HuH-7.5 (cell line): ENCODE measurements around the gene RNF111.
"Not testable (repeated sequence)": the region's sequence is repeated elsewhere in the genome, so short reads cannot be mapped to it uniquely, and the experiment has no call there.

ENCODE experiments used
- DNase-seq: peaks from one replicate; pipeline ENCODE4 v3.0.0; 2011; ENCODE audit warnings: low spot score

Gene RNF111

DNA sequence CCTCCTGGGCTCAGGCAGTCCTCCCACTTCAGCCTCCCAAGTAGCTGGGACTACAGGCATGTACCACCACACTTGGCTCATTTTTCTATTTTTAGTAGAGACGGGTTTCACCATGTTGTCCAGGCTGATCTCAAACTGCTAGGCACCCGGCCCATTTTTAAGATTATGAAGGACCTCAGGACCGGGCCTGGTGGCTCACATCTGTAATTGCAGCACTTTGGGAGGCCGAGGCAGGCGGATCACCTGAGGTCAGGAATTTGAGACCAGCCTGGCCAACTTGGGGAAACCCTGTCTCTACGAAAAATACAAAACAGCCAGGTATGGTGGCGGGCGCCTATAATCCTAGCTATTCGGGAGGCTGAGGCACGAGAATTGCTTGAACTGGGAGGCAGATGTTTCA is 12.8 kb downstream of the RNF111 start:
- not testable (repeated sequence) for DNase-seq

DNA sequence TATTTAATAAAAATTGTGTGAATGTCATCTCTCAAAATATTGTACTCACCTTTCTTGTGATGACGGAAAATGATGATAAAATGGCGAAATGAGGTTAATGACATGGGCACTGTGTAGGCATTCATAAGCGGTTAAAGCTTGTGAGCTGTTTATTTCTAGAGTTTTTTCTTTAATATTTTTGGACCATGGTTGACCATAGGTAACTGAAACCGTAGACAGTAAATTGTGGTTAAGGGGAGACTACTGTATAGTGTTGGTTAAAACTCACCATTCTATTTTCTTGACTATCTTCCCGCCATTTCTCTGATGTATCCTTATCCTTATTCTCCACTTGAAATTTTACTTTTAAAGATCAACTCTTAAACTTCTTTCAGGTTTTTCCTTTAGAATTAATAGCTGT is 14.5 kb downstream of the RNF111 start:
- DNase-seq = no peak

DNA sequence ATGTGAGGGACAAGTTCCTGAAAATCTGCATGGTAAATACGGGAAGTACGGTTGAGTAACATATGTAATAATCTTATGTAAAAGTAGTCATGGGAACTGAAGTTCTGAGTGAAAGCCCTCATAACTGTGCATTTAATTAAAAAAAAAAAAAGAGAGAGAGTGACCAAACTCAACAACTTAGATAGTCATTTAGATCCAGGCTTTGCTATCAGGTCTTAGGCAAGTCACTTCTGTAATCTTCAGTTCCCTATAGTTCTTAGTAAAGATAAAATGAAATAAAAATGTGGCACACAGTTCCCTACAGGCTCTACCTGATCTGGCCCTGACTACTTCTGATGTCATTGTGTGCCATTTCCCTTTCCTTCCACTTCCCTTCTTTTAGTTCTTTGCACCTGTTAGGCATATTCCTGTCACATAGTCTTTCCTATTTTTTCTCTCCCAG is 15.0 kb downstream of the RNF111 start:
- DNase-seq = no peak

DNA sequence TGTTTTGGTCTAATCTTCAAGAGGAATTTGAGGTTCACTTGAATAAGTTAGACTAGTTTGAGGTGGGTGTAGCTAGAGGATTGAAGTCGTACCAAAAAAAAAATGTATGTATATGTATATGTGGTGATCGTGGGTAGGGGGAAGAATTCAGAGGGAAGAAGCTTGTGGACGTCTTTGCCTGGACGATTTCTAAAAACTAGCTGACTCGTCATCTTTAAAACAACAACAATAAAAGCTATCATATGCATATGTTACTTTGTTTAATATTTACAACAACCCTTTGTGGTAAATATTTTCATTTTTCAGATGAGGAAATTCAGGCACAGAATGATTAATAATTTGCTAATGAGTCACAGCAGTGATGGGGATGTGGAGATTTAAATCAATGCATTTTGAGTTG is 18.1 kb downstream of the RNF111 start:
- no peak for DNase-seq

DNA sequence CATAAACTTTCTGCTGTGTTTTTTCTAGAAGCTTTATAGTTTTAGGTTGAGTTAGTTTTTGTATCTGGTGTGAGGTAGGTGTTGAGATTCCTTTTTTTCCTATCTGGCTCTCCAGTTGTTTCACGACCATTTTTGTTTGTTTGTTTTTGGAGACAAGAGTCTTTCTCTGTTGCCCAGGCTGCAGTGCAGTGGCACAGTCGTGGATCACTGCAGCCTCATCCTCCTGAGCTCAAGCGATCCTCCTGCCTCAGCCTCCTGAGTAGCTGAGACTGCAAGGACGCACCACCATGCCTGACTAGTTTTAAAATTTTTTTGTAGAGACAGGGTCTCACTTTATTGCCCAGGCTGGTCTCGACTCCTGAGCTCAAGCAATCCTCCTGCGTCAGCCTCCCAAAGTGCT is 20.6 kb downstream of the RNF111 start:
- DNase-seq = no peak

DNA sequence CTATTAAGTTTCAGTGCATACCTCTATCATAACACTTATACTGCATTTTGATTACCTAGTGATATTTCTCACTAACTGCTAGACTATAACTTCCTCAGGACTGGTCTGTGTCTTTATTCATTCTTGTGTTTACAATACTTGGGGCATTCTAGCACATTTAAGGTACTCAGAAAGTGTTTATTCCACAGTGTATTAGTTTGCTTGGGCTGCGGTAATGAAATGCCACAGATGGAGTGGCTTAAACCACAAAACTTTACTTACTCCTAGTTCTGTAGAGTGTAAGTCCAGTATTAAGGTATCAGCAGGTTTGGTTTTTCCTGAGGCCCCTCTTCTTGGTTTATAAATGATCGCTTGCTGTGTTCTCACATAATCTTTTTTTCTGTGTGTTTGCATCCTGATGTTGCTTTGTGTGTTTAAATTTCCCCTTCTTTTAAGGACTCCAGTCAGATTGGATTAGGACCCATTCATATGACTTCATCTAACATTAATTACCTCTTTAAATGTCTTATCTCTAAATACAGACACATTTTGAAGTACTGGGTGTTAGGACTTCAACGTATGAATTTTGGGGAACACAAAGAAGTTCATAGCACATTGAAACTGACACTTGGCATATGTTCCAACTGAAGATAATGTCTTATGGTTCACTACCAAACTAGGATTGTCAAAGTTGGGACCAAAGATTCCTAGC is 23.9 kb downstream of the RNF111 start:
- DNase-seq = no peak

DNA sequence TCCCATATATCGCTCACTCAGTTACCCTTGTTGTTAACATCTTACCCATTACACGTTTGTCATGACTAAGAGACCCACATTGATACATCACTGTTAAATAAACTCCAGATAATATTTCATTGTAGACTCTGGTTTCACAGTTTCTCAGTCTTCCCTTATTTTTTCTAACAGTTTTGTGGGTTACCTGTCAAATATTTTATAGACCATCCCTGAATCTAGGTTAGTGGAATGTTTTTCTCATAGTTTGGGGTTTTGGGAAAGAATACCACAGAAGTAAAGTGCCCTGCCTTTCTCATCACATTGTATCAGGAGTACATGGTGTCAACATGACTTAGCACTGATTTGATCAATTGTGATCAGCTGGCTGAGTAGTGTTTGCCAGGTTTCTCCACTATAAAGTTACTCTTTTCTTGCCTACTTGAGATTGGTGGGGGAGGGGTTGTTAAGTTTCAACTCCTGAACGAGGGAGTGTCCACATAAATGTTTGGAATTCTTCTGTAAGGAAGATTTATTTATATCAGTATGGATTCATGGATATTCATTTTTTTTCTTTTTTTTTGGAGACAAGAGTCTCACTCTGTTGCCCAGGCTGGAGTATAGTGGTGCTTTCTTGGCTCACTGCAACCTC is 25.9 kb downstream of the RNF111 start:
- DNase-seq = no peak

DNA sequence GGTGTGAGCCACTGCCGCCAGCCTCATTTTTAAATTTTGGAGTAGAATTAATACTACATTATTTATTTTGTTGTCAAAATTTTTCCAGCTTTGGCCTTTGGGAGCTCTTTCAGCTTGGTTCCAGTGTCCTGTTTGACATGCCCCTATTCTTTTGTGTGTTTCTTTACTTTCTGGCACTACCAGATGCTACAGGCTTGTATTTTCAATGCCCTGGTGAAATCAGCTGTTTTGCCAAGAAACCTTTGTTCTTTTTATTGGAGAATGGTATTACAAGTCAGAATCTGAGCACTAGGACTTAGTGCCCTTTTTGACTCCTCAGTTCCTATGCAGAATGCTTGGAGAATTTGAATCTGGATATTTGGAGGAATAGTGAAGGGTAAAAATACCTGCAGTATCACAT is 26.6 kb downstream of the RNF111 start:
- no peak for DNase-seq

DNA sequence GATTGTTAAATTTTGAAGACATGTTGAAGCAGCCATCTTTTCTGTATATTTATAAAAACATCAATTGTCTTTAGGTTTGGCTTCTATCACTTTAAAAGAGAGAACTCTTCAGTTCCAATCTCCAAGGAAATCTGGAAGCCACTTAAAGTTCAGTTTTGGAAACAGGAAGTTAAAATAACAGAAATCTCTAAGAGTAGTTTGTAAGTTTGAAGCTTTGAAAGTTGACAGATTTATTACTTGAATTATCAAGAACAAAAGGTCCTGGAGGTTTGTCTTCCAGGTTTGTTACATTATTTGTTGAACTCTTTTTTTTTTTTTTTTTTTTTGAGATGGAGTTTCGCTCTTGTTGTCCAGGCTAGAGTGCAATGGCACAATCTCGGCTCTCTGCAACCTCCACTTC is 30.0 kb downstream of the RNF111 start:
- DNase-seq = no peak

DNA sequence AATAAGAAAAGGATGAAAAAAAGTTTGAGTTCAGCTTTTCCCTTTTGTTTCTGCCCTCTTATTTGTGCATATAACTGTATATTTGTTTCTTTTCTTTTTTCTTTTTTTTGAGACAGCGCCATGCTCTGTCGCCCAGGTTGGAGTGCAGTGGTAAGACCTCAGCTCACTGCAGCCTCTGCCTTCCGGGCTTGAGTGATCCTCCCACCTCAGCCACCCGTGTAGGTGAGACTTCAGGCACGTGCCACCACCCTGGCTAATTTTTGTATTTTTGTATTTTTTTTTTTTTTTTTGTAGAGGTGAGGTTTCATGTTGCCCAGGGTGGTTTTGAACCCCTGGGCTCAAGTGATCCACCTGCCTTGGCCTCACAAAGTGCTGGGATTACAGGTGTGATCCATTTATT is 31.4 kb downstream of the RNF111 start:
- no peak for DNase-seq

DNA sequence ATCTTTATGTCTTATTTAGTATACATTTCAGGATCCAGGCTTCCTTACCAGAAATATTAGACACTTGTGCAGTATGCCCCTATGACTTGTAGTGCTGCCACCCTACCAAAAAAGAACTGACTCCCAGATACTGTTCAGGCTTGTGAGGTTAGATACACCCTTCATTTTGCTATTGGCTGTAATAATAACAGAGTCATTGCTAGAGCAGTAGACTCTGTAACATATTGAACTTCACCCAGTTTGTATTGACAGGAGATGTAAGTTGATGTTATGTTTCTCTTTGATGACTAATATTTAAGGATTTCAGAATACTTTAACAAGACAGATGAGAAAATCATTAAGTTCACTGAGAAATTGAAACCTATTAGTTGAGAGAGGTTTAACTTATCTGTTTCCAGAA is 32.9 kb downstream of the RNF111 start:
- DNase-seq = no peak

DNA sequence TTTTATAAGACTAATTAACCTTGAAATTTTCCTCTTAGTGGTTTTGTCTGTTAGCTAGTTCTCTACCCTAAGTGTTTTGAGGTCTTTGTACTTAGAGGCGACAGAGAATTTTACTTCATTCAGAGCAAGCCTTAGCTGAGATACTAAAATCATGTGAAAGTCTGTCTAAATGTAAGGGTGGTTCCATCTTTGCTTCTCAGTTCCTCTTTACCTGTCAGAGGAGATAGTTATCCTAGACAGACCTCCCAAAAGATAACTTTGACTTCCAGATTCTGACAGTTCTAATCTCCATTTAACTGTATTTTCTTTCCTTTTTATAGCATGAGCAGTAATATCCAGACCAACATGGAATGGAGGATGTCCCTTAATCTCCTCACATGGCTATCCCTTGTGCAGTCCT is 34.7 kb downstream of the RNF111 start:
- DNase-seq = no peak

DNA sequence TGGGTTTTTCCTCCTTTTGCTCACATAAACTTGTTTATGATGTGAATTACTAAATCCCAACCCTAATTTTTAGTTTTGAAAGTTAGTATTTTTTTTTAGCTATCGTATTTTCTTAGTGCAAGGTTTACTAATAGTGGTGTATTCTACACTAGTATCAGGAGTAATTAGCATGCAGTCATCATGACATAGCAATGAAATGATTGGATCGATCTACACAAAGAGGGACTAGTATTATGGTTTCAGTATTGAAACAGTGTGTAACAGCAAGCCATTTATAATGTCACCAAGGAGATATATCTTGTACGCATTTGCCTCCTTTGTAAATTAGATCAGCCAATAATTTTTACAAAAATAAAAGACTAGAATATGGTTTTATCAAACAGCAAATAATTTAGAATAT is 38.7 kb downstream of the RNF111 start:
- no peak for DNase-seq

DNA sequence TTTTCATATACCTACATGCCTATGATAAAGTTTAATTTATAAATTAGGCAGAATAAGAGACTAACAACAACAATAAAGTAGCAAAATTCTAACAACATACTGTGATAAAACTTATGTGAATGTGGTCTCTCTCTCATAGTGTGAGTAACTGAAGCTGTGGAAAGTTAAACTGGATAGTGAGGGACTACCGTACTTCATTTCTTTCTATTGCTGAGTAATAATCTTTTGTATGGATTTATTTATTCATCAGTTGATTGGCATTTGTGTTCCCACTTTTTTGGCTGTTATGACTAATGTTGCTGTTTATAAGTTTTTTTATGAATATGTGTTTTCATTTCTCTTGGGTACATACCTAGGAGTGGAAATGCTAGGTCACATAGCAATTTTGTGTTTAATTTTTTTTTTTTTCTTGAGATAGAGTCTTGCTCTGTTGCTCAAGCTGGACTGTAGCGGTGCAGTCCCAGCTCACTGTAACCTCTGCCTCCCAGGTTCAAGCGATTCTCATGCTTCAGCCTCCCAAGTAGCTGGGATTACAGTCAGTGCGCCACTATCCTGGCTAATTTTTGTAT is 41.0 kb downstream of the RNF111 start:
- DNase-seq = no peak

DNA sequence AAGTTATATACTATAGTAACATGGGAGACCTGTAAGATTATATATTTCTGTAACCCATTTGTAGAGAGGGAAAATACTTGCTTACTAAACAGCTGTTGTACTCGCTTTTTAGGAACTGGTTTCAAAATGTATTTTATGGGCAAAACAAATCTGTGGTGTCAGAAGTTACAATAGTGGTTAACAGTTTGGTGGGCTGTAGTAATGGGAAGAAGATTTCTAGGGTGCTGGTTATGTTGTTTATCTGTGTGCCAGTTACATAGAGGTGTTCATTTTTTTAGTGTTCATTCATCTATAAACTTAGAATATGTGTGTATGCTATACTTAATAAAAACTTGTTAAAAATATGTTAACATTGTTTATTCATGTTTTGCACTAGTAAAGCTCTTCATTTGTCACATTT is 42.1 kb downstream of the RNF111 start:
- no peak for DNase-seq

DNA sequence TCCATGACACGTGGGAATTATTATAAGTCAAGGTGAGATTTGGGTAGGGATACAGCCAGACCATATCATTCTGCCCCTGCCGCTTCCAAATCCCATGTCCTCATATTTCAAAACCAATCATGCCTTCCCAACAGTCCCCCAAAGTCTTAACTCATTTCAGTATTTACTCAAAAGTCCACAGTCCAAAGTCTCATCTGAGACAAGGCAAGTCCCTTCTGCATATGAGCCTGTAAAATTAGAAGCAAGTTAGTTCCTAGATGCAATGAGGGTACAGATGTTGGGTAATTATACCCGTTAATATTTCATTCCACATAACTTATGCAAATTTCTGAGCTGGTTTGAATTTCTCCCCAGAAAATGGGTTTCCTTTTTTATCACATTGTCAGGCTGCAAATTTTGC is 47.7 kb downstream of the RNF111 start:
- no peak for DNase-seq

DNA sequence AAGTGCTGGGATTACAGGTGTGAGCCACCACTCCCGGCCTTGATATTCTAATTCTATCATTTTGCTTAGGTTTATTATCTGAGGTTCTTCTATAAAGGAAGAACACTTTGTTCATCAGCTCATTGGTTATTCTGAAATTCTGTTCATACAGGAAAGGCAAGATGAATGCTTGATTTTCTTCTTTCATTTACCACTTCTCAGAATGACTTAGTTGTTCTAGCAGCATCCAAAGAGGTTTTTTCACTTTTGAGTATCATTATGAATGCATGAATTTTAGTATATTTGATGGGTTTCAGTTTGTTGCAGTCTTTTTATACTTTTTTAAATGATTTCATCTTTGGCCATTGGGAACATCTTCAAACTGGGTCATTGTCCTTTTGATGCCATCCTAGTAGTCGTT is 51.8 kb downstream of the RNF111 start:
- DNase-seq = no peak

DNA sequence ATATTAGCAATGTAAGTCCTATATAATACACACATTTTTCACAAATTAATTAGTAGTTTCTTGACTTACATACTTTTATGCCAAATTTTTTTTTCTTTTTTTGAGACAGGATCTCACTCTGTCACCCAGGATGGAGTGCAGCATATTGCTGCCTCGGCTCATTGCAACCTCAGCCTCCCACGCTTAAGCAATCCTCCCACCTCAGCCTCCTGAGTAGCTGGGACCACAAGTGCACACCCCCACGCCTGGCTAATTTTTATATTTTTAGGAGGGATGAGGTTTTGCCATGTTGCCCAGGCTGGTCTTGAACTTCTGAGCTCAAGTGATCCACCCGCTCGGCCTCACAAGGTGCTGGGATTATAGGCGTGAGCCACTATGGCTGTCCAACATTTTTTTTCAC is 54.6 kb downstream of the RNF111 start:
- DNase-seq = no peak

DNA sequence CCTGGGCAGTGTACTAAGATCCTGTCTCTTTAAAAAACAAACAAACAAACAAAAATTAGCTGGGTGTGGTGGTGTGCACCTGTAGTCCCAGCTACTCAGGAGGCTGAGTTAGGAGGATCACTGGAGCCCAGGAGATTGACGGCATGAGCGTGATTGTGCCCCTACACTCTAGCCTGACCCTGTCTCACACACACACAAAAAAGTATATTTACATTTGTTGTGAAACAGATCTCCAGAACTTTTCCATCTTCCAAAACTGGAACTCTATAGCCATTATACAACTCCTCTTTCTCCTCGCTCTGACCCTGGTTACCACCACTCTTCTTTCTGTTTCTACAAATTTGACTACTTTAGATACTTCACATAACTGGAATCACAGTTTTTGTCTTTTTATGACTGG is 61.4 kb downstream of the RNF111 start:
- no peak for DNase-seq

DNA sequence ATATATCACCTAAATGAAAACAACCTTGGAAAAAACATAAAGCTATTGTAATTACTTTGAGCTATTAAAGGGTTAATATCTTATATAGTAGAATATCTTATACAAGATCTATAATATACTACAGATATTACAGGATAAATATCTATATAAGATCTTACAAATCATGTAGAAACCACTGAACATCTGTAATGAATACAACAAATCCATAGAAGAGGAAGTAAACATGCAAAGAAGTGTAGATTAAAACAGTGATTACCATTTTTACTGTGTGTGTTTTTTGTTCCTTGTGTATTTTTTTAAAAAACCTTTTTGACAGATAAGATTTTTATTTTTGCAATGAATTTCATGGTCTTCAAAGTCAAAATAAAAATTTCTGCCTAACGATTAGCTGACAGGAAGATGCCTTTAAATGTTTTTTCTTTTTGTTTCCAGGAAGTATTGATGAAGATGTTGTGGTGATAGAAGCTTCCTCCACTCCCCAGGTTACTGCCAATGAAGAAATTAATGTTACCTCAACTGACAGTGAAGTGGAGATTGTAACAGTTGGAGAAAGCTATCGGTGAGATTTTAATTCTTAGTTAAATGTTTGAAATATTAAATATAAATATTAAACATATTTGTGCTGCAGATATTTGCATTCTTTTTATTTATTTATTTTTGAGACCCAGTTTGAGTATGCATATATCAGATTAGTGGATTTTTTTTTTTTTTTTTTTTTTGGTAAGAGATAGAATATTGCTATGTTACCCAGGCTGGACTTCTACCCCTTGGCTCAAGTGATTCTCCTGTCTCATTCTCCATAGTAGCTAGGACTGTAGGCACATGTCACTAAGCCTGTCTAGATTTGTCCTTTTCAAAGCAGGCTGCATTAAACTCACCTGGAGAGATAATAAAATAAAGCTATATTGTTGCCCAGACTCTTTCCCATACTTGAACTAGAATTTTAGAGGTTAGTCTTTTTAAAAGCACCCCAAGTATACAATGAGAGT is 64.7 kb downstream of the RNF111 start:
- DNase-seq = no peak

DNA sequence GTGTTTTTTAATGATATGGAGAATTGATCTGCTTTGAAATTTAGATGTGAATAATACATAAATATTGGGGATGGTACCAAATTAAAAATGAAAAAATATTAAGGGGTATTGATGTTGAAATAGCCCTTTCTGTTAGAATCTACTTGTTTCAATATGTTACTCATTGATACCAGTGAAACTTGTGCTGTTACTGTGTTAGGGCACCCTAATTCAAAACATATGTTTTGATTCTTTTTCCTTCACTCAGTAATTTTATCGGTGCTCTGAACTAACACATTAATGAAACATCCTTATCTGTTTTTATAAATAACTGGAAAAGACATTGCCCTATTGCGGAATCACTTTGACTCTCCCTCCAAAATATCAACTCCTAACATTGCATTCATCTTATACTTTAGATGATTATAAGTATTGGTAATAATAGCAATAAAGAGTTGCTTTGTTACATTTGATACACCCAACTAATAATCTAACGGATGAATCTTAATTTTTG is 65.5 kb downstream of the RNF111 start:
- DNase-seq = no peak

DNA sequence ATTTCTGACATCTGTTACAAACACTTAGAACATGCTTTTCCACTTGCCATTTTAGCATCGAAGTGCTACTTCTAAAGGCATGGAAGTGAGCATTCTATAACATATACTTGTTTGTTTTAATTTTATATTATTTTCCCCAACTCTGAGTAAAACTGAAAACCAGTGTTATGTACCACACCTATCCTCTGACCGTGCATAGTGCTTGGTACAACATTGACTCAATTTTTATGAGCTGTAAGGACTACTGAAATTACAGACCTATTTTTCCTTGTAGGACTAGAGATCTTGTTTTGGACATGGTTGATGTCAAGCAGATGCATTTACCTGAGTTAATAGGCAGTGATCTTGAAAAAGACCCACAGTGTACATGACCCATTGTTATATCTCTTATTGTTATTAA is 66.0 kb downstream of the RNF111 start:
- DNase-seq = no peak
